Effector CD4-positive, alpha-beta T cell (primary cell): ENCODE measurements around the gene TNIP1.

Experiments used
- DNase-seq: peaks from one replicate; pipeline ENCODE4 v3.0.0-alpha.2; 2020
- total RNA-seq: gene quantifications from one replicate; lab custom pipeline; 2026; lab: John Stamatoyannopoulos, UW

The TNIP1 gene
- 177 reads per million, percentile 91 among the genes with 10 or more reads in this experiment for total RNA-seq

- peak; percentile 91 for DNase-seq
These were observed at the start of gene TNIP1 for GRCh38 chr5:151080613-151081430. Gene TNIP1 (minus strand): TSS chr5:151081034. CDS start chr5:151065095, 15,939 bp downstream.

- DNase-seq = no peak
These were observed 49.5 kb upstream of the TNIP1 start for GRCh38 chr5:151130235-151130921.

- DNase-seq = no peak
These were observed 48.0 kb upstream of the TNIP1 start for GRCh38 chr5:151128817-151129216.

- DNase-seq = no peak
These were observed 47.1 kb upstream of the TNIP1 start for GRCh38 chr5:151127926-151128325.

- DNase-seq = peak; percentile 63
These were observed 45.4 kb upstream of the TNIP1 start for GRCh38 chr5:151126199-151126645.

- DNase-seq = no peak
These were observed 44.6 kb upstream of the TNIP1 start for GRCh38 chr5:151125421-151125820.

- DNase-seq = no peak
These were observed 43.3 kb upstream of the TNIP1 start for GRCh38 chr5:151123897-151124751.

- DNase-seq = no peak
These were observed 42.0 kb upstream of the TNIP1 start for GRCh38 chr5:151122828-151123227.

- DNase-seq = no peak
These were observed 40.8 kb upstream of the TNIP1 start for GRCh38 chr5:151121665-151122064.

GRCh38 chr5:151121095-151121494 lies 40.3 kb upstream of the TNIP1 start:
- DNase-seq = no peak

- DNase-seq = no peak
These were observed 38.2 kb upstream of the TNIP1 start for GRCh38 chr5:151118913-151119575.

GRCh38 chr5:151115272-151115905 lies 34.6 kb upstream of the TNIP1 start:
- peak; percentile 67 for DNase-seq

GRCh38 chr5:151113651-151114050 lies 32.8 kb upstream of the TNIP1 start:
- no peak for DNase-seq

- no peak for DNase-seq
These were observed 30.2 kb upstream of the TNIP1 start for GRCh38 chr5:151110992-151111391.

- no peak for DNase-seq
These were observed 29.4 kb upstream of the TNIP1 start for GRCh38 chr5:151110122-151110681.

- DNase-seq = no peak
These were observed 27.7 kb upstream of the TNIP1 start for GRCh38 chr5:151108566-151108965.

GRCh38 chr5:151107738-151108520 lies 27.1 kb upstream of the TNIP1 start:
- no peak for DNase-seq

GRCh38 chr5:151107084-151107483 lies 26.2 kb upstream of the TNIP1 start:
- DNase-seq = no peak

- no peak for DNase-seq
These were observed 25.7 kb upstream of the TNIP1 start for GRCh38 chr5:151106509-151106908.

GRCh38 chr5:151106043-151106442 lies 25.2 kb upstream of the TNIP1 start:
- DNase-seq = no peak

- no peak for DNase-seq
These were observed 24.7 kb upstream of the TNIP1 start for GRCh38 chr5:151105561-151105960.
